Measurements from ENCODE around the gene GAS2. TPM values are rescaled to one million over a fixed set of nuclear protein-coding genes. Genes with fewer than 3 reads are reported as not detected.

GAS2 gene
- total and polyA plus RNA-seq, 2 donors, result 2.8 to 3.1 TPM

GRCh38 chr11:22684082-22684481 is 17.7 kb downstream of the GAS2 start:
- no peaks in the 10 kb centered on the region for H3K9me3 ChIP-seq (ENCODE audit: control insufficient read depth in 2 of 2, insufficient read depth in 1 of 2, low read length in 1 of 2)
- H3K4me1 ChIP-seq (ENCODE audit: control insufficient read depth in 2 of 2, insufficient read depth in 2 of 2, low read length in 2 of 2), result no peaks in the 10 kb centered on the region
- H3K27me3 ChIP-seq (ENCODE audit: control insufficient read depth in 2 of 2, insufficient read depth in 1 of 2, low read length in 1 of 2), result no peaks in the 10 kb centered on the region
- no peak overlapping the region for H3K4me3 ChIP-seq (ENCODE audit: low read length in 2 of 2)
- 97% methylated on average over 2 of the region's 2 CpGs for WGBS
- DNase-seq (ENCODE audit: low read depth in 6 of 9, low spot score in 9 of 9), result no peak
- H3K36me3 ChIP-seq (ENCODE audit: control insufficient read depth in 2 of 2, insufficient read depth in 2 of 2, low read length in 1 of 2), result no peaks in the 10 kb centered on the region
- H3K27ac ChIP-seq (ENCODE audit: low read depth in 1 of 2, low read length in 1 of 2), result no peak overlapping the region

GRCh38 chr11:22685111-22685510 is 18.7 kb downstream of the GAS2 start:
- H3K9me3 ChIP-seq (ENCODE audit: control insufficient read depth in 2 of 2, insufficient read depth in 1 of 2, low read length in 1 of 2), result no peaks in the 10 kb centered on the region
- H3K36me3 ChIP-seq (ENCODE audit: control insufficient read depth in 2 of 2, insufficient read depth in 2 of 2, low read length in 1 of 2), result no peaks in the 10 kb centered on the region
- WGBS, result 98% methylated on average over 4 of the region's 4 CpGs
- no peaks in the 10 kb centered on the region for H3K27me3 ChIP-seq (ENCODE audit: control insufficient read depth in 2 of 2, insufficient read depth in 1 of 2, low read length in 1 of 2)
- no peaks in the 10 kb centered on the region for H3K4me1 ChIP-seq (ENCODE audit: control insufficient read depth in 2 of 2, insufficient read depth in 2 of 2, low read length in 2 of 2)
- H3K27ac ChIP-seq (ENCODE audit: low read depth in 1 of 2, low read length in 1 of 2), result no peak overlapping the region
- no peak overlapping the region for H3K4me3 ChIP-seq (ENCODE audit: low read length in 2 of 2)
- no peak for DNase-seq (ENCODE audit: low read depth in 6 of 9, low spot score in 9 of 9)

- DNase-seq (ENCODE audit: low read depth in 6 of 9, low spot score in 9 of 9), result no peak
- H3K27me3 ChIP-seq (ENCODE audit: control insufficient read depth in 2 of 2, insufficient read depth in 1 of 2, low read length in 1 of 2), result no peaks in the 10 kb centered on the region
- no peaks in the 10 kb centered on the region for H3K36me3 ChIP-seq (ENCODE audit: control insufficient read depth in 2 of 2, insufficient read depth in 2 of 2, low read length in 1 of 2)
- 100% methylated on average over 3 of the region's 3 CpGs for WGBS
- H3K4me3 ChIP-seq (ENCODE audit: low read length in 2 of 2), result no peak overlapping the region
- no peaks in the 10 kb centered on the region for H3K9me3 ChIP-seq (ENCODE audit: control insufficient read depth in 2 of 2, insufficient read depth in 1 of 2, low read length in 1 of 2)
- H3K27ac ChIP-seq (ENCODE audit: low read depth in 1 of 2, low read length in 1 of 2), result no peak overlapping the region
- H3K4me1 ChIP-seq (ENCODE audit: control insufficient read depth in 2 of 2, insufficient read depth in 2 of 2, low read length in 2 of 2), result peaks cover 0 to 3% of the 10 kb centered on the region in 2 donors
Observed at GRCh38 chr11:22688914-22689313, 22.5 kb downstream of the GAS2 start.

- WGBS, result 69% methylated on average over 1 of the region's 1 CpG
- H3K36me3 ChIP-seq (ENCODE audit: control insufficient read depth in 2 of 2, insufficient read depth in 2 of 2, low read length in 1 of 2), result no peaks in the 10 kb centered on the region
- no peak overlapping the region for H3K4me3 ChIP-seq (ENCODE audit: low read length in 2 of 2)
- no peaks in the 10 kb centered on the region for H3K9me3 ChIP-seq (ENCODE audit: control insufficient read depth in 2 of 2, insufficient read depth in 1 of 2, low read length in 1 of 2)
- DNase-seq (ENCODE audit: low read depth in 6 of 9, low spot score in 9 of 9), result no peak
- H3K27me3 ChIP-seq (ENCODE audit: control insufficient read depth in 2 of 2, insufficient read depth in 1 of 2, low read length in 1 of 2), result no peaks in the 10 kb centered on the region
- peaks cover 0 to 3% of the 10 kb centered on the region in 2 donors for H3K4me1 ChIP-seq (ENCODE audit: control insufficient read depth in 2 of 2, insufficient read depth in 2 of 2, low read length in 2 of 2)
- peak overlapping the region in 1 of 2 donors; percentile 76 for H3K27ac ChIP-seq (ENCODE audit: low read depth in 1 of 2, low read length in 1 of 2)
Observed at GRCh38 chr11:22690257-22690656, 23.8 kb downstream of the GAS2 start.

GRCh38 chr11:22690871-22691270 is 24.5 kb downstream of the GAS2 start:
- DNase-seq (ENCODE audit: low read depth in 6 of 9, low spot score in 9 of 9), result peak in 6 of 9 donors; percentile 19 to 75 (median 38)
- H3K27me3 ChIP-seq (ENCODE audit: control insufficient read depth in 2 of 2, insufficient read depth in 1 of 2, low read length in 1 of 2), result no peaks in the 10 kb centered on the region
- peaks cover 0 to 3% of the 10 kb centered on the region in 2 donors for H3K4me1 ChIP-seq (ENCODE audit: control insufficient read depth in 2 of 2, insufficient read depth in 2 of 2, low read length in 2 of 2)
- 18% methylated on average over 4 of the region's 4 CpGs for WGBS
- H3K36me3 ChIP-seq (ENCODE audit: control insufficient read depth in 2 of 2, insufficient read depth in 2 of 2, low read length in 1 of 2), result no peaks in the 10 kb centered on the region
- H3K27ac ChIP-seq (ENCODE audit: low read depth in 1 of 2, low read length in 1 of 2), result peak overlapping the region; percentile 46 to 76
- no peaks in the 10 kb centered on the region for H3K9me3 ChIP-seq (ENCODE audit: control insufficient read depth in 2 of 2, insufficient read depth in 1 of 2, low read length in 1 of 2)
- H3K4me3 ChIP-seq (ENCODE audit: low read length in 2 of 2), result no peak overlapping the region

GRCh38 chr11:22699388-22699787 is 33.0 kb downstream of the GAS2 start:
- no peak overlapping the region for H3K27ac ChIP-seq (ENCODE audit: low read depth in 1 of 2, low read length in 1 of 2)
- no peak overlapping the region for H3K4me3 ChIP-seq (ENCODE audit: low read length in 2 of 2)
- WGBS, result 95% methylated on average over 1 of the region's 1 CpG
- no peak for DNase-seq (ENCODE audit: low read depth in 6 of 9, low spot score in 9 of 9)
- H3K4me1 ChIP-seq (ENCODE audit: control insufficient read depth in 2 of 2, insufficient read depth in 2 of 2, low read length in 2 of 2), result no peaks in the 10 kb centered on the region
- H3K9me3 ChIP-seq (ENCODE audit: control insufficient read depth in 2 of 2, insufficient read depth in 1 of 2, low read length in 1 of 2), result no peaks in the 10 kb centered on the region
- H3K27me3 ChIP-seq (ENCODE audit: control insufficient read depth in 2 of 2, insufficient read depth in 1 of 2, low read length in 1 of 2), result no peaks in the 10 kb centered on the region
- no peaks in the 10 kb centered on the region for H3K36me3 ChIP-seq (ENCODE audit: control insufficient read depth in 2 of 2, insufficient read depth in 2 of 2, low read length in 1 of 2)

GRCh38 chr11:22702031-22702430 is 35.6 kb downstream of the GAS2 start:
- Histone ChIP-seq H3K4me3 (ENCODE audit: low read length in 2 of 2) (no peak overlapping the region), H3K27ac (ENCODE audit: low read depth in 1 of 2, low read length in 1 of 2) (no peak overlapping the region), H3K4me1 (ENCODE audit: control insufficient read depth in 2 of 2, insufficient read depth in 2 of 2, low read length in 2 of 2) (no peaks in the 10 kb centered on the region), H3K9me3 (ENCODE audit: control insufficient read depth in 2 of 2, insufficient read depth in 1 of 2, low read length in 1 of 2) (no peaks in the 10 kb centered on the region), H3K27me3 (ENCODE audit: control insufficient read depth in 2 of 2, insufficient read depth in 1 of 2, low read length in 1 of 2) (no peaks in the 10 kb centered on the region), H3K36me3 (ENCODE audit: control insufficient read depth in 2 of 2, insufficient read depth in 2 of 2, low read length in 1 of 2) (no peaks in the 10 kb centered on the region)
- no peak for DNase-seq (ENCODE audit: low read depth in 6 of 9, low spot score in 9 of 9)

GRCh38 chr11:22703040-22703439 is 36.6 kb downstream of the GAS2 start:
- H3K9me3 ChIP-seq (ENCODE audit: control insufficient read depth in 2 of 2, insufficient read depth in 1 of 2, low read length in 1 of 2), result no peaks in the 10 kb centered on the region
- no peak overlapping the region for H3K4me3 ChIP-seq (ENCODE audit: low read length in 2 of 2)
- H3K36me3 ChIP-seq (ENCODE audit: control insufficient read depth in 2 of 2, insufficient read depth in 2 of 2, low read length in 1 of 2), result no peaks in the 10 kb centered on the region
- DNase-seq (ENCODE audit: low read depth in 6 of 9, low spot score in 9 of 9), result peak in 5 of 9 donors; percentile 7 to 54 (median 33)
- H3K4me1 ChIP-seq (ENCODE audit: control insufficient read depth in 2 of 2, insufficient read depth in 2 of 2, low read length in 2 of 2), result no peaks in the 10 kb centered on the region
- no peaks in the 10 kb centered on the region for H3K27me3 ChIP-seq (ENCODE audit: control insufficient read depth in 2 of 2, insufficient read depth in 1 of 2, low read length in 1 of 2)
- 83% methylated on average over 3 of the region's 3 CpGs for WGBS
- H3K27ac ChIP-seq (ENCODE audit: low read depth in 1 of 2, low read length in 1 of 2), result peak overlapping the region in 1 of 2 donors; percentile 71

GRCh38 chr11:22703591-22703990 is 37.2 kb downstream of the GAS2 start:
- H3K27ac ChIP-seq (ENCODE audit: low read depth in 1 of 2, low read length in 1 of 2), result peak overlapping the region in 1 of 2 donors; percentile 71
- no peak overlapping the region for H3K4me3 ChIP-seq (ENCODE audit: low read length in 2 of 2)
- H3K27me3 ChIP-seq (ENCODE audit: control insufficient read depth in 2 of 2, insufficient read depth in 1 of 2, low read length in 1 of 2), result no peaks in the 10 kb centered on the region
- no peaks in the 10 kb centered on the region for H3K4me1 ChIP-seq (ENCODE audit: control insufficient read depth in 2 of 2, insufficient read depth in 2 of 2, low read length in 2 of 2)
- 83% methylated on average over 2 of the region's 2 CpGs for WGBS
- H3K9me3 ChIP-seq (ENCODE audit: control insufficient read depth in 2 of 2, insufficient read depth in 1 of 2, low read length in 1 of 2), result no peaks in the 10 kb centered on the region
- H3K36me3 ChIP-seq (ENCODE audit: control insufficient read depth in 2 of 2, insufficient read depth in 2 of 2, low read length in 1 of 2), result no peaks in the 10 kb centered on the region
- DNase-seq (ENCODE audit: low read depth in 6 of 9, low spot score in 9 of 9), result no peak

Measured in thymus (tissue), 11 donors.